Right lobe of liver (tissue), 6 donors: ENCODE data around the gene MOV10. TPM values are rescaled to one million over a fixed set of nuclear protein-coding genes. Genes with fewer than 3 reads are reported as not detected.

Experiments
- ATAC-seq, 4 donors: fragments of 200-7000 bp; cut with Tn5 transposase; one replicate each; pipeline ENCODE4 v1.9.1; 2020; ENCODE audit warnings: mild to moderate bottlenecking in 4 of 4, moderate library complexity in 4 of 4
- DNase-seq, 3 donors: peaks; one replicate each; pipeline ENCODE4 v3.0.0-alpha.2; 2020
- H3K27ac ChIP-seq, 3 donors: fragments of 200-600 bp; one replicate each; pipeline ENCODE4 v1.8.0; 2022
- H3K27me3 ChIP-seq, 2 donors: fragments of 200-600 bp; one replicate each; pipeline ENCODE4 v1.8.0; 2022
- H3K36me3 ChIP-seq, 4 donors: fragments of 200-600 bp; sonication (generic) in 1 of 4; one replicate each; pipeline versions ENCODE4 v1.5.1 to v1.8.0; 2017 to 2022; ENCODE audit warnings: control low read depth in 1 of 4
- H3K4me1 ChIP-seq, 4 donors: fragments of 200-600 bp; sonication (generic) in 1 of 4; one replicate each; pipeline versions ENCODE4 v1.5.1 to v1.8.0; 2017 to 2022; ENCODE audit warnings: control low read depth in 1 of 4
- H3K4me3 ChIP-seq, 3 donors: fragments of 200-600 bp; one replicate each; pipeline ENCODE4 v1.8.0; 2022
- H3K9me3 ChIP-seq, 4 donors: fragments of 200-600 bp; sonication (generic) in 1 of 4; one replicate each; pipeline versions ENCODE4 v1.5.1 to v1.8.0; 2017 to 2022; ENCODE audit warnings: control low read depth in 1 of 4
- CTCF ChIP-seq, 4 donors: fragments of 200-600 bp in 3 of 4; fragments of 450-650 bp in 1 of 4; IDR thresholded peaks; one replicate each; pipeline versions ENCODE4 v1.5.1 to v1.8.0; 2016 to 2022; ENCODE audit warnings: antibody characterized with exemption in 4 of 4, mild to moderate bottlenecking in 2 of 4
- POLR2A ChIP-seq: fragments of 450-650 bp; IDR thresholded peaks from one replicate; pipeline ENCODE4 v1.6.1; 2017; ENCODE audit warnings: antibody characterized with exemption, mild to moderate bottlenecking
- WGBS: methylation state at CpG from one replicate; pipeline ENCODE4 v1.1.6; 2018; ENCODE audit warnings: low coverage, low lambda C conversion rate; ENCODE audit not compliant: insufficient coverage; ENCODE audit errors: missing lambda C conversion rate; 5-methylcytosine and 5-hydroxymethylcytosine counted together
- intact Hi-C, 2 donors: fragments of 100-400 bp; cut with DNase I; formaldehyde crosslinking; loops; one replicate each; pipeline versions ENCODE4 v1.11.2 to v1.14.1; 2022
- long read RNA-seq: library from polyadenylated mRNA; unstranded; transcript quantifications from one replicate; pipeline ENCODE4 v2.0.0, GENCODE V29; 2019
- total RNA-seq, 6 experiments: library from RNA; depleted of rRNA in 2 of 6; stranded (reverse); fragments of >200 nt in 2 of 6; fragmentation: NEBNext Ultra II Directional in 3 of 6; extraction: Animal tissue kit (Norgen Biotek cat#: 25700) in 3 of 6; gene quantifications; one replicate each; pipeline versions ENCODE4 v1.1.0 to v1.2.4, GENCODE V29; 2016 to 2023
- donor health status: DM: no; HTN: yes; CAD: no.
- donor health status: DM: no; HTN: no; CAD: no.
- donor health status: DM: no; HTN: no; CAD: no.
- donor health status: DM: no; HTN: yes; CAD: no.
- donor health status: DM: no; HTN: yes; CAD: no.

MOV10 gene
- total RNA-seq = 10 to 100 TPM; 32.3 to 55.8 (median 46.2) TPM
- long read RNA-seq, partial matches to known transcripts = 0 of 2 reads
- long read RNA-seq, other reads (novel, unspliced or antisense) = 2 of 2 reads

- Histone ChIP-seq H3K36me3 (peaks cover 0 to 23% (median 3%) of the 10 kb centered on the region in 4 donors), H3K9me3 (no peaks in the 10 kb centered on the region), H3K4me3 (peak within 1 kb of the TSS; percentile 76 to 85 (median 82)), H3K4me1 (peaks cover 0 to 19% (median 5%) of the 10 kb centered on the region in 4 donors), H3K27me3 (no peaks in the 10 kb centered on the region), H3K27ac (peak within 1 kb of the TSS; percentile 85 to 96 (median 96))
- ATAC-seq (peak; percentile 78 to 83 (median 80)), DNase-seq (peak; percentile 79 to 84 (median 81))
- TF ChIP-seq CTCF (IDR thresholded peaks at IDR 0.05) = peak in 1 of 4 donors; percentile 0
- TF ChIP-seq POLR2A = no peak
- intact Hi-C loops = no loop called here
- 0% methylated on average over 14 of the region's 30 CpGs for WGBS
Measured at GRCh38 chr1:112674440-112674985, at the start of gene MOV10. Gene MOV10, plus strand, starts transcription at chr1:112674659. Its CDS starts 254 bp downstream, at chr1:112674913.

GRCh38 chr1:112625696-112626095, 48.8 kb upstream of the MOV10 start:
- Histone ChIP-seq H3K27me3 (no peaks in the 10 kb centered on the region), H3K9me3 (no peaks in the 10 kb centered on the region), H3K4me3 (no peak overlapping the region), H3K27ac (no peak overlapping the region), H3K36me3 (no peaks in the 10 kb centered on the region), H3K4me1 (peaks cover 0 to 37% (median 4%) of the 10 kb centered on the region in 4 donors)
- no CpG with 5 or more reads among the region's 2 CpGs for WGBS
- intact Hi-C loops = loop anchor here in 1 of 2 donors (10.0 kb wide), 1 partner anchor 79 kb away; the partner anchor contains the start of gene RHOC
- ATAC-seq (peak in 2 of 4 donors; percentile 27 to 33), DNase-seq (no peak)
- TF ChIP-seq POLR2A (no peak), CTCF (IDR thresholded peaks at IDR 0.05) (no peak)

GRCh38 chr1:112626193-112626592, 48.3 kb upstream of the MOV10 start:
- TF ChIP-seq POLR2A (no peak), CTCF (IDR thresholded peaks at IDR 0.05) (no peak)
- no peaks in the 10 kb centered on the region for H3K36me3 ChIP-seq
- no peaks in the 10 kb centered on the region for H3K9me3 ChIP-seq
- no peaks in the 10 kb centered on the region for H3K27me3 ChIP-seq
- 94% methylated on average over 5 of the region's 5 CpGs for WGBS
- peaks cover 0 to 32% (median 3%) of the 10 kb centered on the region in 4 donors for H3K4me1 ChIP-seq
- intact Hi-C loops = loop anchor here in 1 of 2 donors (10.0 kb wide), 1 partner anchor 79 kb away; the partner anchor contains the start of gene RHOC
- no peak overlapping the region for H3K27ac ChIP-seq
- no peak for DNase-seq
- no peak for ATAC-seq
- no peak overlapping the region for H3K4me3 ChIP-seq

GRCh38 chr1:112626887-112627286, 47.6 kb upstream of the MOV10 start:
- H3K27me3 ChIP-seq = no peaks in the 10 kb centered on the region
- intact Hi-C loops = loop anchor here in 1 of 2 donors (10.0 kb wide), 1 partner anchor 78 kb away; the partner anchor contains the start of gene RHOC
- peaks cover 0 to 32% (median 0%) of the 10 kb centered on the region in 4 donors for H3K4me1 ChIP-seq
- H3K4me3 ChIP-seq = no peak overlapping the region
- no peak for ATAC-seq
- H3K27ac ChIP-seq = no peak overlapping the region
- TF ChIP-seq CTCF (IDR thresholded peaks at IDR 0.05) = no peak
- H3K9me3 ChIP-seq = no peaks in the 10 kb centered on the region
- no peak for DNase-seq
- H3K36me3 ChIP-seq = no peaks in the 10 kb centered on the region
